ENCODE measurements around the gene DHX32.

GRCh38 chr10:125801574-125801973 is 79.5 kb downstream of the DHX32 start:
- TF ChIP-seq CTCF (IDR thresholded peaks at IDR 0.05) (no peak), POLR2AphosphoS5 (IDR thresholded peaks at IDR 0.05; ENCODE audit: insufficient read depth in 1 of 2, low read depth in 1 of 2) (no peak), POLR2A (IDR thresholded peaks at IDR 0.05) (no peak)

Data from vagina (tissue), 2 donors.